HFFc6 (cell line): Measurements from ENCODE around the gene TTLL13. TPM values are rescaled to one million over a fixed set of nuclear protein-coding genes. Genes with fewer than 3 reads are reported as not detected.
"Not testable (repeated sequence)": the region's sequence is repeated elsewhere in the genome, so short reads cannot be mapped to it uniquely, and the experiment has no call there.

ENCODE experiments used
- DNase-seq: peaks from one replicate; pipeline ENCODE4 v3.0.0-alpha.2; 2018
- H3K27ac Mint-ChIP-seq: 2 replicates; pipeline ENCODE4 v1.8.0; 2020; ENCODE audit warnings: mild to moderate bottlenecking, mixed read lengths
- H3K27me3 Mint-ChIP-seq: 2 replicates; pipeline ENCODE4 v1.8.0; 2021; ENCODE audit warnings: mild to moderate bottlenecking, moderate library complexity, mixed read lengths; ENCODE audit not compliant: insufficient read depth
- H3K36me3 Mint-ChIP-seq: 2 replicates; pipeline ENCODE4 v1.8.0; 2021; ENCODE audit warnings: low read depth, mixed read lengths
- H3K4me1 Mint-ChIP-seq: 2 replicates; pipeline ENCODE4 v1.8.0; 2020; ENCODE audit warnings: low read depth, mixed read lengths
- H3K4me3 Mint-ChIP-seq: 2 replicates; pipeline ENCODE4 v1.8.0; 2020; ENCODE audit warnings: mild to moderate bottlenecking, moderate library complexity, mixed read lengths
- H3K9me3 Mint-ChIP-seq: 2 replicates; pipeline ENCODE4 v1.8.0; 2020; ENCODE audit warnings: mild to moderate bottlenecking, mixed read lengths
- CTCF ChIP-seq: fragments of 200-600 bp; sonication (generic); IDR thresholded peaks from 2 replicates; pipeline ENCODE4 v1.5.0; 2021; ENCODE audit warnings: antibody characterized with exemption, mild to moderate bottlenecking
- total RNA-seq, 6 experiments: library from RNA; stranded (reverse); fragmentation: NEBNext Ultra II Directional; extraction: Animal tissue kit (Norgen Biotek cat#: 25700); gene quantifications; 2 replicates in 1 of 6; 3 replicates in 5 of 6; pipeline ENCODE4 v1.2.3, GENCODE V29; 2021

TTLL13 gene
- total RNA-seq, 6 experiments from 2014 or later: 0.07 to 0.14 TPM; not detected in 4

- Mint-ChIP-seq H3K27me3 (peaks cover 2% of the 10 kb centered on the region; the same call in 1 of the 2 replicates), H3K36me3 (no peaks in the 10 kb centered on the region), H3K9me3 (no peaks in the 10 kb centered on the region), H3K4me1 (peaks cover 15% of the 10 kb centered on the region), H3K27ac (peak overlapping the region; percentile 73), H3K4me3 (peak overlapping the region; percentile 89)
- DNase-seq: no peak
- TF ChIP-seq CTCF: no peak
Observed at GRCh38 chr15:90248789-90249202, 560 bp upstream of the TTLL13 start.

GRCh38 chr15:90257776-90258175, 8.4 kb downstream of the TTLL13 start:
- Mint-ChIP-seq H3K36me3 (no peaks in the 10 kb centered on the region), H3K27ac (no peak overlapping the region), H3K4me1 (peaks cover 10% of the 10 kb centered on the region), H3K9me3 (no peaks in the 10 kb centered on the region), H3K4me3 (no peak overlapping the region), H3K27me3 (peaks cover 5% of the 10 kb centered on the region; the same call in 1 of the 2 replicates)
- no peak for TF ChIP-seq CTCF
- no peak for DNase-seq

GRCh38 chr15:90259524-90259923, 10.2 kb downstream of the TTLL13 start:
- Mint-ChIP-seq H3K4me3 (no peak overlapping the region), H3K36me3 (no peaks in the 10 kb centered on the region), H3K27ac (no peak overlapping the region), H3K27me3 (peaks cover 2% of the 10 kb centered on the region), H3K9me3 (no peaks in the 10 kb centered on the region), H3K4me1 (peaks cover 16% of the 10 kb centered on the region)
- TF ChIP-seq CTCF: no peak
- no peak for DNase-seq

- H3K36me3 Mint-ChIP-seq, H3K27me3 Mint-ChIP-seq, H3K27ac Mint-ChIP-seq: not testable (repeated sequence)
Observed at GRCh38 chr15:90260731-90261130, 11.4 kb downstream of the TTLL13 start.

GRCh38 chr15:90261811-90262210, 12.5 kb downstream of the TTLL13 start:
- no peak for TF ChIP-seq CTCF
- Mint-ChIP-seq H3K27me3 (peaks cover 2% of the 10 kb centered on the region), H3K9me3 (no peaks in the 10 kb centered on the region), H3K4me3 (no peak overlapping the region), H3K4me1 (peaks cover 28% of the 10 kb centered on the region), H3K27ac (no peak overlapping the region), H3K36me3 (peaks cover 9% of the 10 kb centered on the region)
- DNase-seq: peak; percentile 18

More at GRCh38 chr15:90260731-90261130, 11.4 kb downstream of the TTLL13 start:
- peaks cover 23% of the 10 kb centered on the region for H3K4me1 Mint-ChIP-seq
- H3K4me3 Mint-ChIP-seq, DNase-seq, H3K9me3 Mint-ChIP-seq: not testable (repeated sequence)

- DNase-seq: no peak
- Mint-ChIP-seq H3K27ac (no peak overlapping the region), H3K9me3 (no peaks in the 10 kb centered on the region), H3K4me1 (peaks cover 34% of the 10 kb centered on the region), H3K27me3 (peaks cover 2% of the 10 kb centered on the region), H3K4me3 (no peak overlapping the region), H3K36me3 (peaks cover 15% of the 10 kb centered on the region)
- TF ChIP-seq CTCF: no peak
Observed at GRCh38 chr15:90262426-90262825, 13.1 kb downstream of the TTLL13 start.
